Astrocyte (in vitro differentiated cells and primary cell): ENCODE data around the gene PLD4. TPM values are rescaled to one million over a fixed set of nuclear protein-coding genes. Genes with fewer than 3 reads are reported as not detected.
"Not testable (repeated sequence)": the region's sequence is repeated elsewhere in the genome, so short reads cannot be mapped to it uniquely, and the experiment has no call there.

ENCODE experiments used
- DNase-seq: peaks from one replicate; pipeline ENCODE4 v3.0.0-alpha.2; 2010; ENCODE audit warnings: low read depth
- FAIRE-seq: peaks from 2 replicates; lab custom pipeline; 2011; peaks lifted over from hg19 to GRCh38; lab: Jason Lieb, UNC
- H2AFZ ChIP-seq: 2 replicates; pipeline ENCODE4 v1.6.0; 2012; ENCODE audit warnings: low read depth, low read length, inconsistent platforms
- H3K27ac ChIP-seq: 2 replicates; pipeline ENCODE4 v1.5.1; 2011; ENCODE audit warnings: low read depth, low read length, inconsistent platforms
- H3K27me3 ChIP-seq: 2 replicates; pipeline ENCODE4 v1.6.0; 2011; ENCODE audit warnings: low read length, inconsistent platforms; ENCODE audit not compliant: insufficient read depth
- H3K36me3 ChIP-seq: 2 replicates; pipeline ENCODE4 v1.5.1; 2011; ENCODE audit warnings: low read length, inconsistent platforms; ENCODE audit not compliant: insufficient read depth
- H3K4me1 ChIP-seq: 2 replicates; pipeline ENCODE4 v1.5.1; 2011; ENCODE audit warnings: low read length, inconsistent platforms; ENCODE audit not compliant: insufficient read depth
- H3K4me2 ChIP-seq: 2 replicates; pipeline ENCODE4 v1.6.0; 2012; ENCODE audit warnings: low read length, inconsistent platforms
- H3K4me3 ChIP-seq: 2 replicates; pipeline ENCODE4 v1.5.1; 2011; ENCODE audit warnings: low read depth, mild to moderate bottlenecking, low read length, inconsistent platforms; ENCODE audit not compliant: insufficient read depth
- H3K79me2 ChIP-seq: 2 replicates; pipeline ENCODE4 v1.6.0; 2012; ENCODE audit warnings: mild to moderate bottlenecking, low read length, inconsistent platforms; ENCODE audit not compliant: insufficient read depth
- H3K9ac ChIP-seq: 2 replicates; pipeline ENCODE4 v1.6.0; 2012; ENCODE audit warnings: mild to moderate bottlenecking, low read length, inconsistent platforms
- H3K9me3 ChIP-seq: 2 replicates; pipeline ENCODE4 v1.5.1; 2012; ENCODE audit warnings: low read depth, mild to moderate bottlenecking, low read length, inconsistent platforms; ENCODE audit not compliant: insufficient read depth
- H4K20me1 ChIP-seq: 2 replicates; pipeline ENCODE4 v1.6.0; 2012; ENCODE audit warnings: low read length, inconsistent platforms; ENCODE audit not compliant: insufficient read depth
- H3K27ac Mint-ChIP-seq: one replicate; pipeline ENCODE4 v1.8.0; 2021; ENCODE audit warnings: mild to moderate bottlenecking, mixed read lengths; ENCODE audit not compliant: unreplicated experiment
- H3K27me3 Mint-ChIP-seq: one replicate; pipeline ENCODE4 v1.8.0; 2021; ENCODE audit warnings: low read depth, mixed read lengths; ENCODE audit not compliant: unreplicated experiment
- H3K36me3 Mint-ChIP-seq: one replicate; pipeline ENCODE4 v1.8.0; 2021; ENCODE audit warnings: low read depth, mixed read lengths; ENCODE audit not compliant: unreplicated experiment
- H3K4me1 Mint-ChIP-seq: one replicate; pipeline ENCODE4 v1.8.0; 2021; ENCODE audit warnings: low read depth, mixed read lengths; ENCODE audit not compliant: unreplicated experiment
- H3K4me3 Mint-ChIP-seq: one replicate; pipeline ENCODE4 v1.8.0; 2021; ENCODE audit warnings: mild to moderate bottlenecking, moderate library complexity, mixed read lengths; ENCODE audit not compliant: unreplicated experiment
- H3K9me3 Mint-ChIP-seq: one replicate; pipeline ENCODE4 v1.8.0; 2021; ENCODE audit warnings: mild to moderate bottlenecking, mixed read lengths; ENCODE audit not compliant: unreplicated experiment
- CTCF ChIP-seq: IDR thresholded peaks from 2 replicates; pipeline ENCODE4 v1.5.1; 2011; ENCODE audit warnings: low read depth, mild to moderate bottlenecking, inconsistent platforms, low read length, moderate library complexity; ENCODE audit not compliant: insufficient read depth
- EZH2 ChIP-seq: IDR thresholded peaks from 2 replicates; pipeline ENCODE4 v1.6.1; 2012; ENCODE audit warnings: mild to moderate bottlenecking, low read length, inconsistent platforms; ENCODE audit not compliant: insufficient read depth
- total RNA-seq: library from RNA; stranded (reverse); gene quantifications from 2 replicates; pipeline ENCODE4 v1.2.1, GENCODE V29; 2021

PLD4 gene
- total RNA-seq, 1 donor from 2014 or later, result 0.14 TPM

- Histone ChIP-seq H3K36me3 (no peaks in the 10 kb centered on the region), H3K4me3 (no peak overlapping the region), H3K79me2 (no peaks in the 10 kb centered on the region), H3K27ac (no peak overlapping the region), H3K9ac (no peak overlapping the region), H3K4me2 (no peak overlapping the region), H3K27me3 (no peaks in the 10 kb centered on the region), H2AFZ (no peak overlapping the region), H3K4me1 (no peaks in the 10 kb centered on the region), H4K20me1 (peaks cover 4% of the 10 kb centered on the region), H3K9me3 (no peaks in the 10 kb centered on the region)
- H3K36me3 Mint-ChIP-seq, result peaks cover 2% of the 10 kb centered on the region
- no peaks in the 10 kb centered on the region for H3K27me3 Mint-ChIP-seq
- FAIRE-seq (no peak), DNase-seq (no peak)
- no peak overlapping the region for H3K4me3 Mint-ChIP-seq
- no peaks in the 10 kb centered on the region for H3K9me3 Mint-ChIP-seq
- TF ChIP-seq CTCF (no peak), EZH2 (no peak)
- no peaks in the 10 kb centered on the region for H3K4me1 Mint-ChIP-seq
- no peak overlapping the region for H3K27ac Mint-ChIP-seq
Observed at GRCh38 chr14:104889375-104889757, 35.3 kb upstream of the PLD4 start.

GRCh38 chr14:104890292-104890691 lies 34.4 kb upstream of the PLD4 start:
- not testable (repeated sequence) for H3K9me3 ChIP-seq, H3K79me2 ChIP-seq, H3K9me3 Mint-ChIP-seq, H3K27ac ChIP-seq, H3K36me3 Mint-ChIP-seq, H3K4me1 Mint-ChIP-seq, H3K4me1 ChIP-seq, FAIRE-seq, DNase-seq, H3K27me3 ChIP-seq, H3K4me2 ChIP-seq, H3K9ac ChIP-seq, H3K27ac Mint-ChIP-seq, H2AFZ ChIP-seq, H4K20me1 ChIP-seq, H3K4me3 ChIP-seq, H3K36me3 ChIP-seq, H3K4me3 Mint-ChIP-seq, H3K27me3 Mint-ChIP-seq

GRCh38 chr14:104891121-104891551 lies 33.5 kb upstream of the PLD4 start:
- H3K4me2 ChIP-seq, result no peak overlapping the region
- H3K27me3 ChIP-seq, result no peaks in the 10 kb centered on the region
- H3K36me3 Mint-ChIP-seq, result peaks cover 2% of the 10 kb centered on the region
- DNase-seq, result no peak
- no peaks in the 10 kb centered on the region for H3K9me3 ChIP-seq
- H3K4me1 Mint-ChIP-seq, result no peaks in the 10 kb centered on the region
- no peaks in the 10 kb centered on the region for H3K27me3 Mint-ChIP-seq
- H3K4me1 ChIP-seq, result no peaks in the 10 kb centered on the region
- H3K9ac ChIP-seq, result no peak overlapping the region
- no peaks in the 10 kb centered on the region for H3K9me3 Mint-ChIP-seq
- H2AFZ ChIP-seq, result no peak overlapping the region
- H3K36me3 ChIP-seq, result no peaks in the 10 kb centered on the region
- H3K27ac Mint-ChIP-seq, result no peak overlapping the region
- no peak for FAIRE-seq
- no peak overlapping the region for H3K27ac ChIP-seq
- TF ChIP-seq CTCF, result no peak
- TF ChIP-seq EZH2, result no peak
- no peaks in the 10 kb centered on the region for H3K79me2 ChIP-seq
- no peak overlapping the region for H3K4me3 Mint-ChIP-seq
- H3K4me3 ChIP-seq, result no peak overlapping the region
- H4K20me1 ChIP-seq, result peaks cover 8% of the 10 kb centered on the region
